ENCODE measurements around the gene OR7C1. TPM values are rescaled to one million over a fixed set of nuclear protein-coding genes. Genes with fewer than 3 reads are reported as not detected.

OR7C1 gene
- total RNA-seq, 4 donors from 2014 or later: 0.06 TPM; not detected in 2

DNA sequence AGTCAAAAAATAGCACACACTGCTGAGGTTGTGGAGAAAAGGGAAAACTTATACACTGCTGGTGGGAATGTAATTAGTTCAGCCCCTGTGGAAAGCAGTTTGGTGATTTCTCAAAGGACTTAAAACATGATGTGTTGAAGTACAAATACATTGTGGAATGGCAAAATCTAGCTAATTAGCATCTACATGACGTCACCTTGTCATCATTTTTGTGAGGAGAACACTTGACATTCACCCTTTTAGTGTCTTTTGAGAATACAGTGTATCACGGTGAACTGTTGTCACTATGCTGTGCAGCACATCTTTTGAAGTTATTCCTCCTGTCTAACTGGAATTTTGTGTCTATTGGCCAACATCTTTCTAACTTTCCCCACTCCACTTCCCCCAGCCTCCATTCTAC lies 8.2 kb upstream of the OR7C1 start:
- TF ChIP-seq, protein P1, sequence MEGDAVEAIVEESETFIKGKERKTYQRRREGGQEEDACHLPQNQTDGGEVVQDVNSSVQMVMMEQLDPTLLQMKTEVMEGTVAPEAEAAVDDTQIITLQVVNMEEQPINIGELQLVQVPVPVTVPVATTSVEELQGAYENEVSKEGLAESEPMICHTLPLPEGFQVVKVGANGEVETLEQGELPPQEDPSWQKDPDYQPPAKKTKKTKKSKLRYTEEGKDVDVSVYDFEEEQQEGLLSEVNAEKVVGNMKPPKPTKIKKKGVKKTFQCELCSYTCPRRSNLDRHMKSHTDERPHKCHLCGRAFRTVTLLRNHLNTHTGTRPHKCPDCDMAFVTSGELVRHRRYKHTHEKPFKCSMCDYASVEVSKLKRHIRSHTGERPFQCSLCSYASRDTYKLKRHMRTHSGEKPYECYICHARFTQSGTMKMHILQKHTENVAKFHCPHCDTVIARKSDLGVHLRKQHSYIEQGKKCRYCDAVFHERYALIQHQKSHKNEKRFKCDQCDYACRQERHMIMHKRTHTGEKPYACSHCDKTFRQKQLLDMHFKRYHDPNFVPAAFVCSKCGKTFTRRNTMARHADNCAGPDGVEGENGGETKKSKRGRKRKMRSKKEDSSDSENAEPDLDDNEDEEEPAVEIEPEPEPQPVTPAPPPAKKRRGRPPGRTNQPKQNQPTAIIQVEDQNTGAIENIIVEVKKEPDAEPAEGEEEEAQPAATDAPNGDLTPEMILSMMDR (IDR thresholded peaks at IDR 0.05): no peak
- TF ChIP-seq EP300 (IDR thresholded peaks at IDR 0.05) (no peak), POLR2AphosphoS5 (IDR thresholded peaks at IDR 0.05) (no peak), POLR2A (IDR thresholded peaks at IDR 0.05; ENCODE audit: low read depth) (no peak)
- intact Hi-C loops (cut with DNase I): no loop called here
- WGBS: 22% methylated on average over 2 of the region's 2 CpGs
- Histone ChIP-seq H3K36me3 (no peaks in the 10 kb centered on the region), H3K4me1 (no peaks in the 10 kb centered on the region), H3K9me3 (peaks cover 0 to 10% (median 0%) of the 10 kb centered on the region in 4 donors), H3K27me3 (peaks cover 0 to 27% (median 0%) of the 10 kb centered on the region in 4 donors), H3K27ac (replicated peaks in 1 of 4) (no peak overlapping the region), H3K4me3 (no peak overlapping the region)
- no peak for DNase-seq (ENCODE audit: extremely low spot score)

DNA sequence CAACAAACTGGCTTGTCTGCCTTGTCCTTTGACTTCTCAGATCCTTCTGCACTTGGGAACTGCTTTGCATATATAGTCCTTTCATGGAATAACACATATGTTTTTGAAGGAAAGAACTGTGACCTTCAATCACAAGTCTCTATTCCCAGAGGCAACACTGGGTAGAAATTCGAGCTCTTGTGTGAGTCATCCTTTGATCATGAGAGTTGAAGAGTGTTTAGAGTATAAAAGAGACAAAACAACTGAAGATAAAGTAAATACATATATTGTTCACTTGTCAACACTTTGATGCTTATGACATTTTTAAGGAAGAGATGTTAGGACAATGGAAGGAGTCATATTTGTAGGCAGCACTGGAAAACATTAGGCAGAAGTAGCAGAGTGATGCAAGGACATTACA lies 5.2 kb upstream of the OR7C1 start:
- H3K4me3 ChIP-seq: no peak overlapping the region
- H3K36me3 ChIP-seq: no peaks in the 10 kb centered on the region
- no peak overlapping the region for H3K27ac ChIP-seq (replicated peaks in 1 of 4)
- TF ChIP-seq POLR2AphosphoS5 (IDR thresholded peaks at IDR 0.05): no peak
- no peak for TF ChIP-seq EP300 (IDR thresholded peaks at IDR 0.05)
- TF ChIP-seq POLR2A (IDR thresholded peaks at IDR 0.05; ENCODE audit: low read depth): no peak
- TF ChIP-seq, protein P1 (IDR thresholded peaks at IDR 0.05): no peak
- intact Hi-C loops (cut with DNase I): no loop called here
- WGBS: 36% methylated on average over 1 of the region's 1 CpG
- peaks cover 0 to 10% (median 0%) of the 10 kb centered on the region in 4 donors for H3K9me3 ChIP-seq
- no peaks in the 10 kb centered on the region for H3K4me1 ChIP-seq
- H3K27me3 ChIP-seq: peaks cover 0 to 18% (median 0%) of the 10 kb centered on the region in 4 donors
- DNase-seq (ENCODE audit: extremely low spot score): no peak

DNA sequence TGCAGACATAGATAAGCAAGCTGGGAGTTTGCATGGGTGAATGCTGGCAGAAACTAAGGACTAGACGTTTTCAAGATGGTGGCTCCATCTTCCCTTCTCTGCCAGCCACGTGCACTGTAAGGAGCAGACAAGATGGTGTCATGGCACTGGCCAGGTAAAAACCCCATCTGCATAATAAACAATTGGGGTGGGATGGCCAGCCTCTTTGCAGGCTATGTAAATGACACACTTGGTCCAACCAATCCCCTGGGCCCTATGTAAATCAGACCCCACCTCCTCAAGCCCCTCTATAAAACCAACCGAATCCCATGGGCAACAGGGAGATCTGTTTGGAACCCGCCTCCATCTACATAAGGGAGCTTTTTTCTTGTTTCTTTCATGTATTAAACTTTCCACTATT lies 2.4 kb upstream of the OR7C1 start:
- no peaks in the 10 kb centered on the region for H3K36me3 ChIP-seq
- WGBS: 82% methylated on average over 4 of the region's 4 CpGs
- H3K27me3 ChIP-seq: peaks cover 0 to 13% (median 0%) of the 10 kb centered on the region in 4 donors
- no peak overlapping the region for H3K4me3 ChIP-seq
- intact Hi-C loops (cut with DNase I): no loop called here
- no peak for DNase-seq (ENCODE audit: extremely low spot score)
- no peaks in the 10 kb centered on the region for H3K4me1 ChIP-seq
- H3K27ac ChIP-seq (replicated peaks in 1 of 4): no peak overlapping the region
- peaks cover 0 to 10% (median 0%) of the 10 kb centered on the region in 4 donors for H3K9me3 ChIP-seq
- no peak for TF ChIP-seq POLR2A (IDR thresholded peaks at IDR 0.05; ENCODE audit: low read depth)
- no peak for TF ChIP-seq POLR2AphosphoS5 (IDR thresholded peaks at IDR 0.05)
- TF ChIP-seq, protein P1 (IDR thresholded peaks at IDR 0.05): no peak
- TF ChIP-seq EP300 (IDR thresholded peaks at IDR 0.05): no peak

DNA sequence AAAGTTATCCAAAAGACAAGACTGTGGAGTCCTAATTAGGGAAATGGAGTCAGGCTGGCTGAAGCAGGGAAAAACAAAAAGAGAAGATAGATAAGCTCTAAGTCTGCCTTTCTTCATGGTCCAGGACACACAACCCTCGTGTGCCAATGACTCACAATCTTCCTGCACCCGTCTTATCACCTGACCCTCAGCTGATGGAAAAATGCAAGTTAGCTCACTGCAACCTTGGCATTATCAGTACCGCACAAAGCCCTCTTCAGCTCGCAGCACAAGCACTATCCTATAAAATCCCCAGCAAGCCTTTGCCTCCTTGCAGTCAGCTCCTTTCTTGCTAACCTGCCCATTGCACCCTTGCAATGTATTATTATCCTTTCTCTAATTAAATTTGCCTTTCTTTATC lies 4.3 kb downstream of the OR7C1 start:
- 69% methylated on average over 4 of the region's 4 CpGs for WGBS
- Histone ChIP-seq H3K27ac (replicated peaks in 1 of 4) (no peak overlapping the region), H3K36me3 (no peaks in the 10 kb centered on the region), H3K4me1 (no peaks in the 10 kb centered on the region), H3K9me3 (peaks cover 0 to 2% (median 0%) of the 10 kb centered on the region in 4 donors), H3K27me3 (peaks cover 0 to 16% (median 0%) of the 10 kb centered on the region in 4 donors), H3K4me3 (no peak overlapping the region)
- no peak for DNase-seq (ENCODE audit: extremely low spot score)
- TF ChIP-seq EP300 (IDR thresholded peaks at IDR 0.05): no peak
- TF ChIP-seq POLR2AphosphoS5 (IDR thresholded peaks at IDR 0.05): no peak
- TF ChIP-seq, protein P1 (IDR thresholded peaks at IDR 0.05): no peak
- TF ChIP-seq POLR2A (IDR thresholded peaks at IDR 0.05; ENCODE audit: low read depth): no peak
- intact Hi-C loops (cut with DNase I): no loop called here

DNA sequence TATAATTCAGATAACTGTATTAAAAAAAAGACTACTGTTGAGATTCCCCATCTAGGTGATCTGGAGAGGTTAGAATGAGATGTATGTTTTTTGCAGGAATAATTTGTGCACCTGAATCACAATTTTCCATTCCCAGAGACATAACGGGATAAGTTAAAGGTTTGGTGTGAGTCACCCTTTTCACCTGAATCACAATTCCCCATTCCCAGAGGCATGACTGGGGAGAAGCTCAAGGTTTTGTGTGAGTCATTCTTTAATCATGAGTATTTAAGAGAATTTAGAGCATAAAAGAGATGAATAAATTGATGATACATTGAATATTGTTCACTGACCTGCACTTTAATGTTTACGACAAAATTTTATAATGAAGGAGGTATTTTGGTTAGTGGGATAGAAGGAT lies 9.0 kb downstream of the OR7C1 start:
- Histone ChIP-seq H3K4me3 (no peak overlapping the region), H3K27me3 (peaks cover 0 to 33% (median 0%) of the 10 kb centered on the region in 4 donors), H3K36me3 (no peaks in the 10 kb centered on the region), H3K4me1 (no peaks in the 10 kb centered on the region), H3K9me3 (peaks cover 0 to 6% (median 2%) of the 10 kb centered on the region in 4 donors), H3K27ac (replicated peaks in 1 of 4) (no peak overlapping the region)
- 89% methylated on average over 2 of the region's 2 CpGs for WGBS
- intact Hi-C loops (cut with DNase I): no loop called here
- TF ChIP-seq POLR2A (IDR thresholded peaks at IDR 0.05; ENCODE audit: low read depth) (no peak), EP300 (IDR thresholded peaks at IDR 0.05) (no peak), POLR2AphosphoS5 (IDR thresholded peaks at IDR 0.05) (no peak)
- TF ChIP-seq, protein P1 (IDR thresholded peaks at IDR 0.05): no peak
- DNase-seq (ENCODE audit: extremely low spot score): no peak

All from esophagus muscularis mucosa (tissue), 4 donors.